GM23338 (cell line): ENCODE results near the gene ABHD3. TPM values are rescaled to one million over a fixed set of nuclear protein-coding genes. Genes with fewer than 3 reads are reported as not detected.
A peak's percentile ranks its signal among the peaks of the same experiment; 100 is the strongest.

Experiments used
- ATAC-seq: fragments of 200-7000 bp; cut with Tn5 transposase; 3 replicates; pipeline ENCODE4 v1.9.1; 2020
- DNase-seq: peaks from one replicate; pipeline ENCODE4 v3.0.0-alpha.2; 2015; ENCODE audit warnings: low spot score
- H2AFZ ChIP-seq: fragments of 200-600 bp; sonication (generic); 2 replicates; pipeline ENCODE4 v1.8.0; 2016; ENCODE audit warnings: antibody characterized with exemption, mild to moderate bottlenecking, moderate library complexity
- H3F3A ChIP-seq: fragments of 200-600 bp; sonication (generic); replicated peaks from 2 replicates; pipeline ENCODE4 v1.8.0; 2017; ENCODE audit warnings: antibody characterized with exemption, mixed run types, low read depth
- H3K27ac ChIP-seq: fragments of 200-600 bp; sonication (generic); 2 replicates; pipeline ENCODE4 v1.6.1; 2016; ENCODE audit warnings: low read depth
- H3K27me3 ChIP-seq: fragments of 200-600 bp; sonication (generic); 2 replicates; pipeline ENCODE4 v1.8.0; 2016; ENCODE audit warnings: mild to moderate bottlenecking, mixed run types, moderate library complexity; ENCODE audit not compliant: insufficient read depth
- H3K36me3 ChIP-seq: fragments of 200-600 bp; sonication (generic); 2 replicates; pipeline ENCODE4 v1.8.0; 2016; ENCODE audit warnings: mild to moderate bottlenecking; ENCODE audit not compliant: insufficient read depth
- H3K4me1 ChIP-seq: fragments of 200-600 bp; sonication (generic); 2 replicates; pipeline ENCODE4 v1.8.0; 2016; ENCODE audit warnings: mild to moderate bottlenecking, moderate library complexity; ENCODE audit not compliant: insufficient read depth
- H3K4me2 ChIP-seq: fragments of 200-600 bp; sonication (generic); 2 replicates; pipeline ENCODE4 v1.7.1; 2017; ENCODE audit warnings: mixed run types
- H3K4me3 ChIP-seq: fragments of 200-600 bp; sonication (generic); 2 replicates; pipeline ENCODE4 v1.6.1; 2016; ENCODE audit warnings: mixed run types
- H3K79me2 ChIP-seq: fragments of 200-600 bp; sonication (generic); replicated peaks from 2 replicates; pipeline ENCODE4 v1.8.0; 2017; ENCODE audit warnings: mild to moderate bottlenecking; ENCODE audit not compliant: insufficient read depth
- H3K9me2 ChIP-seq: fragments of 200-600 bp; sonication (generic); 2 replicates; pipeline ENCODE4 v1.8.0; 2017; ENCODE audit not compliant: insufficient read depth
- H4K20me1 ChIP-seq: fragments of 200-600 bp; sonication (generic); replicated peaks from 2 replicates; pipeline ENCODE4 v1.8.0; 2017; ENCODE audit warnings: mild to moderate bottlenecking; ENCODE audit not compliant: insufficient read depth
- H3K27ac Mint-ChIP-seq: 2 replicates; pipeline ENCODE4 v1.8.0; 2020; ENCODE audit warnings: inconsistent platforms, mild to moderate bottlenecking, moderate library complexity, mixed read lengths
- H3K27me3 Mint-ChIP-seq: 3 replicates; pipeline ENCODE4 v1.8.0; 2022; ENCODE audit warnings: low read depth, mild to moderate bottlenecking, moderate library complexity, mixed read lengths, inconsistent platforms; ENCODE audit not compliant: insufficient read depth, poor library complexity
- H3K36me3 Mint-ChIP-seq: 3 replicates; pipeline ENCODE4 v1.8.0; 2021; ENCODE audit warnings: low read depth, mild to moderate bottlenecking, inconsistent platforms, moderate library complexity, mixed read lengths
- H3K4me1 Mint-ChIP-seq: 3 replicates; pipeline ENCODE4 v1.8.0; 2020; ENCODE audit warnings: mild to moderate bottlenecking, inconsistent platforms, mixed read lengths
- H3K4me3 Mint-ChIP-seq: 3 replicates; pipeline ENCODE4 v1.8.0; 2021; ENCODE audit warnings: moderate library complexity, mild to moderate bottlenecking, inconsistent platforms, mixed read lengths
- H3K9me3 Mint-ChIP-seq: 3 replicates; pipeline ENCODE4 v1.8.0; 2020; ENCODE audit warnings: moderate library complexity, mild to moderate bottlenecking, inconsistent platforms, mixed read lengths
- CTCF ChIP-seq, 2 experiments: fragments of 200-600 bp in 1 of 2; sonication (generic) in 1 of 2; conservative IDR thresholded peaks; 2 replicates each; pipeline versions ENCODE4 v1.5.1 to v1.6.1; 2016 to 2017; ENCODE audit warnings: antibody characterized with exemption in 2 of 2, low read depth in 2 of 2, mild to moderate bottlenecking in 2 of 2, moderate library complexity in 1 of 2
- JUNB ChIP-seq: IDR thresholded peaks from one replicate; pipeline ENCODE4 v1.6.1; 2016; ENCODE audit warnings: antibody characterized with exemption; ENCODE audit not compliant: unreplicated experiment
- NANOG ChIP-seq: IDR thresholded peaks from 2 replicates; pipeline ENCODE4 v1.6.1; 2016; ENCODE audit warnings: antibody characterized with exemption, borderline replicate concordance
- POLR2AphosphoS5 ChIP-seq: IDR thresholded peaks from 2 replicates; pipeline ENCODE4 v1.6.1; 2016; ENCODE audit warnings: antibody characterized with exemption, low read depth
- REST ChIP-seq: IDR thresholded peaks from one replicate; pipeline ENCODE4 v1.6.1; 2018; ENCODE audit warnings: antibody characterized with exemption; ENCODE audit not compliant: unreplicated experiment
- STAT1 ChIP-seq: IDR thresholded peaks from one replicate; pipeline ENCODE4 v1.6.1; 2016; ENCODE audit warnings: antibody characterized with exemption; ENCODE audit not compliant: unreplicated experiment
- ZNF462 ChIP-seq: fragments of 250-450 bp; sonication (Bioruptor Pico); IDR thresholded peaks from 2 replicates; pipeline ENCODE4 v1.5.0; 2020; ENCODE audit warnings: mild to moderate bottlenecking, moderate library complexity
- polyA plus RNA-seq: library from polyadenylated mRNA; unstranded; fragments of >200 nt; fragmentation: Nextera tagmentation; extraction: Ambion mirVana; gene quantifications from 2 replicates; pipeline ENCODE4 v1.2.1, GENCODE V29; 2016
- total RNA-seq: library from RNA; depleted of rRNA; stranded (reverse); fragments of >200 nt; shearing (Covaris generic); gene quantifications from 2 replicates; pipeline ENCODE4 v1.2.3, GENCODE V29; 2014

ABHD3 gene
- total and polyA plus RNA-seq, 2 experiments from 2014 or later = 16.2 to 19.9 TPM

- H3K27me3 Mint-ChIP-seq = peaks cover 6% of the 10 kb centered on the region
- H3K27ac Mint-ChIP-seq = peak within 1 kb of the TSS; percentile 97
Observed at GRCh38 chr18:21740538-21741311, 36.2 kb upstream of the ABHD3 start, which contains the start of gene MIB1. MIB1 (plus strand) TSS chr18:21740792; CDS start chr18:21741584, 792 bp downstream.

GRCh38 chr18:21739604-21740537 is 35.3 kb upstream of the ABHD3 start:
- Mint-ChIP-seq H3K27me3 (peaks cover 6% of the 10 kb centered on the region), H3K4me3 (peak overlapping the region; percentile 91), H3K4me1 (peaks cover 36% of the 10 kb centered on the region), H3K27ac (peak overlapping the region; percentile 96), H3K36me3 (peaks cover 10% of the 10 kb centered on the region), H3K9me3 (peaks cover 19% of the 10 kb centered on the region)
- Histone ChIP-seq H3K4me1 (peaks cover 26% of the 10 kb centered on the region), H3K79me2 (peaks cover 31% of the 10 kb centered on the region), H4K20me1 (peaks cover 19% of the 10 kb centered on the region), H3K27me3 (no peaks in the 10 kb centered on the region), H2AFZ (0 out of 2 replicates have a peak overlapping the region, but pooled peaks have one; percentile 14), H3K9me2 (no peaks in the 10 kb centered on the region), H3F3A (no peaks in the 10 kb centered on the region), H3K4me3 (peak overlapping the region; percentile 78), H3K36me3 (no peaks in the 10 kb centered on the region), H3K4me2 (peak overlapping the region; percentile 30), H3K27ac (peak overlapping the region; percentile 52)
- peak; percentile 25 for DNase-seq
- ATAC-seq = peak; percentile 2
- TF ChIP-seq REST (no peak), STAT1 (no peak), ZNF462 (CRISPR knock-in tag) (no peak), JUNB (no peak), CTCF (conservative IDR thresholded peaks at IDR 0.05; ENCODE audit: low read depth in 2 of 2) (no peak)

More at GRCh38 chr18:21740538-21741311, 36.2 kb upstream of the ABHD3 start, which contains the start of gene MIB1:
- no peaks in the 10 kb centered on the region for H3K9me2 ChIP-seq
- no peaks in the 10 kb centered on the region for H3K36me3 ChIP-seq
- H3K36me3 Mint-ChIP-seq = peaks cover 7% of the 10 kb centered on the region
- no peaks in the 10 kb centered on the region for H3F3A ChIP-seq
- H3K9me3 Mint-ChIP-seq = peaks cover 14% of the 10 kb centered on the region; the same call in 1 of the 3 replicates
- peaks cover 25% of the 10 kb centered on the region for H3K4me1 ChIP-seq
- peak within 1 kb of the TSS; percentile 78 for H3K4me3 ChIP-seq
- TF ChIP-seq POLR2AphosphoS5 (peak; percentile 80), NANOG (no peak)
- peak within 1 kb of the TSS; percentile 91 for H3K4me3 Mint-ChIP-seq
- DNase-seq (peak; percentile 98), ATAC-seq (peak; percentile 92)
- H3K27ac ChIP-seq = peak within 1 kb of the TSS; percentile 97
- H2AFZ ChIP-seq = peak within 1 kb of the TSS; percentile 80; the same call in 1 of the 2 replicates
- peaks cover 40% of the 10 kb centered on the region for H3K79me2 ChIP-seq
- peaks cover 36% of the 10 kb centered on the region for H3K4me1 Mint-ChIP-seq
- no peaks in the 10 kb centered on the region for H3K27me3 ChIP-seq
- H3K4me2 ChIP-seq = peak within 1 kb of the TSS; percentile 79
- H4K20me1 ChIP-seq = peaks cover 20% of the 10 kb centered on the region
